Gastroesophageal sphincter (tissue), 4 donors: ENCODE data around the gene PPM1H. TPM values are rescaled to one million over a fixed set of nuclear protein-coding genes. Genes with fewer than 3 reads are reported as not detected.

Experiments
- ATAC-seq: fragments of 150-250 bp; one replicate; pipeline ENCODE4 v1.9.1; 2016; ENCODE audit warnings: mild to moderate bottlenecking, moderate library complexity
- H3K27ac ChIP-seq, 4 donors: fragments of 200-600 bp; sonication (generic) in 3 of 4; 1 replicate in 3 of 4; 2 replicates in 1 of 4; pipeline ENCODE4 v1.5.1; 2016 to 2019
- H3K27me3 ChIP-seq: fragments of 200-600 bp; sonication (generic); one replicate; pipeline ENCODE4 v1.5.1; 2019
- H3K36me3 ChIP-seq, 2 donors: fragments of 200-600 bp; sonication (generic); one replicate each; pipeline ENCODE4 v1.5.1; 2019; ENCODE audit warnings: control low read depth in 1 of 2
- H3K4me1 ChIP-seq, 3 donors: fragments of 200-600 bp; sonication (generic); 1 replicate in 2 of 3; 2 replicates in 1 of 3; pipeline ENCODE4 v1.5.1; 2016 to 2019; ENCODE audit warnings: control low read depth in 2 of 3
- H3K4me3 ChIP-seq, 2 donors: fragments of 200-600 bp; sonication (generic); one replicate each; pipeline ENCODE4 v1.5.1; 2019; ENCODE audit warnings: mild to moderate bottlenecking in 1 of 2, moderate library complexity in 1 of 2
- H3K9me3 ChIP-seq, 3 donors: fragments of 200-600 bp; sonication (generic); one replicate each; pipeline ENCODE4 v1.5.1; 2017 to 2019; ENCODE audit warnings: control low read depth in 2 of 3
- CTCF ChIP-seq, 4 experiments: fragments of 200-600 bp in 2 of 4; fragments of 450-650 bp in 2 of 4; sonication (generic) in 1 of 4; IDR thresholded peaks; one replicate each; pipeline ENCODE4 v1.5.1; 2017 to 2019; ENCODE audit warnings: antibody characterized with exemption in 4 of 4, mild to moderate bottlenecking in 2 of 4, moderate library complexity in 2 of 4
- EP300 ChIP-seq: sonication (generic); formaldehyde crosslinking; IDR thresholded peaks from one replicate; pipeline ENCODE4 v1.6.1; 2017; ENCODE audit warnings: antibody characterized with exemption, mild to moderate bottlenecking
- POLR2A ChIP-seq, 2 donors: fragments of 450-650 bp; IDR thresholded peaks; one replicate each; pipeline ENCODE4 v1.6.1; 2017; ENCODE audit warnings: antibody characterized with exemption in 2 of 2, mild to moderate bottlenecking in 2 of 2, moderate library complexity in 1 of 2
- POLR2AphosphoS5 ChIP-seq: sonication (generic); formaldehyde crosslinking; IDR thresholded peaks from one replicate; pipeline ENCODE4 v1.6.1; 2017; ENCODE audit warnings: antibody characterized with exemption
- WGBS, 2 donors: methylation state at CpG; one replicate each; pipeline ENCODE4 v1.1.5; 2018; ENCODE audit warnings: low coverage in 1 of 2; 5-methylcytosine and 5-hydroxymethylcytosine counted together
- total RNA-seq, 4 donors: library from RNA; depleted of rRNA; stranded (reverse); fragments of >200 nt; gene quantifications; one replicate each; pipeline ENCODE4 v1.1.0, GENCODE V29; 2016

The PPM1H gene
- total RNA-seq, 4 donors from 2014 or later, result 1.3 to 1.9 (median 1.6) TPM

DNA sequence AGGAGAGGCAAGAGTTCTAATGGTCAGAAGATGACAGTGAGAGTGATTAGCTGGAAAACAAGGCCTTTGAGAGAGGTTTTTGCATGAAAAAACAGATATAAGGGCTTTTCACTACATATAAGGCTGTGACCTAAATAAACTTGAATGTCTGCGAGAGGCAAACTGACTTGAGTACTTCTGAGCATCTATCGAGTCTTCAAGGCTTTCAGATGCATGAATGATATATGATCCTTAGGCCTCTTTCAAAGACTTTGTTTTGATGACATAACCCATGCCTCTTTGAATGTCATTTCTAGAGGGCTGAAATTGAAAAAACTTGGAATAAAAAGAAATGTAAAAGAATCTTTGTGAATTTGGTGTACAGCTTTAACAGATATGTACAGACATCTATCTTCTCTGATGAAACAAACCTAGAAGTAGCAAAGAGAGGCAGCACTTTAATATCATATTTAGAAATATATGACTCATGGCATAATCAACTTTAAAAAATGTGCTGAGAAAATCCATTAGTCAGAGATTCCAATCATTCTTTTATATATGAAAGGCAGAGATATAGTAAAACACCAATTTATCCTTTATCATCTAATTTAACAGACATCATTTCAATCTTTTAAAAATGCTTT is 72.6 kb downstream of the PPM1H start:
- no peaks in the 10 kb centered on the region for H3K36me3 ChIP-seq
- TF ChIP-seq EP300 (no peak), CTCF (IDR thresholded peaks at IDR 0.05) (no peak), POLR2AphosphoS5 (no peak), POLR2A (IDR thresholded peaks at IDR 0.05) (no peak)
- ATAC-seq, result no peak
- H3K27ac ChIP-seq, result no peak overlapping the region
- no peaks in the 10 kb centered on the region for H3K27me3 ChIP-seq
- no peak overlapping the region for H3K4me3 ChIP-seq
- H3K9me3 ChIP-seq, result no peaks in the 10 kb centered on the region
- WGBS, 2 donors, result 81 to 86% methylated on average over 2 of the region's 2 CpGs
- H3K4me1 ChIP-seq, result peaks cover 0 to 8% (median 0%) of the 10 kb centered on the region in 3 donors

DNA sequence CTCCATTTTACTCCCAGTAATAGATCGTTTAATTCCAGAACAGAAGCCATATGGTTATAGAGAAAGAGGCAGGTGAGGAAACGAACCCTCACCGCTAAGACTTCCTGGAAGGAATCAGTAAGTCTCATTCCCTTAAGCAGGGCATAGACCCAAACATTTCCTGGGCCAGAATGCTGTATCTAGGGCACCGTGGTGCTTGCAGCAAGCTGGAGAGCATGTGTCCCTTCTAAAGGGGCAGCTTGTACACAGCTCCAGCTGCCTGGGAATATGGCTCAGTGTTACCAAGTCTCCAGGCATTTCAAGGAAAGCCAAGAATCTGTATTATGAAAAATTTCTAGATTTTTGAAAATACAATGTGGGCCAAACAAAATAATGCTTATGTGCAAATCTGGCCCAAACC is 73.4 kb downstream of the PPM1H start:
- Histone ChIP-seq H3K27ac (no peak overlapping the region), H3K27me3 (no peaks in the 10 kb centered on the region), H3K4me3 (no peak overlapping the region), H3K9me3 (no peaks in the 10 kb centered on the region), H3K36me3 (no peaks in the 10 kb centered on the region), H3K4me1 (peaks cover 0 to under 1% (median 0%) of the 10 kb centered on the region in 3 donors)
- no peak for ATAC-seq
- 53 to 69% methylated on average over 3 to 4 of the region's 4 CpGs for WGBS, 2 donors
- TF ChIP-seq CTCF (IDR thresholded peaks at IDR 0.05) (no peak), POLR2A (IDR thresholded peaks at IDR 0.05) (no peak), POLR2AphosphoS5 (no peak), EP300 (no peak)

GRCh38 chr12:62860501-62861411 is 74.2 kb downstream of the PPM1H start:
- ATAC-seq, result no peak
- H3K27me3 ChIP-seq, result no peaks in the 10 kb centered on the region
- no peak overlapping the region for H3K27ac ChIP-seq
- no peaks in the 10 kb centered on the region for H3K36me3 ChIP-seq
- H3K9me3 ChIP-seq, result no peaks in the 10 kb centered on the region
- no peak for TF ChIP-seq CTCF (IDR thresholded peaks at IDR 0.05)
- no peak for TF ChIP-seq POLR2A (IDR thresholded peaks at IDR 0.05)
- TF ChIP-seq POLR2AphosphoS5, result no peak
- no peak for TF ChIP-seq EP300
- WGBS, 2 donors, result 70 to 71% methylated on average over 7 to 10 of the region's 10 CpGs
- no peak overlapping the region for H3K4me3 ChIP-seq
- H3K4me1 ChIP-seq, result no peaks in the 10 kb centered on the region

DNA sequence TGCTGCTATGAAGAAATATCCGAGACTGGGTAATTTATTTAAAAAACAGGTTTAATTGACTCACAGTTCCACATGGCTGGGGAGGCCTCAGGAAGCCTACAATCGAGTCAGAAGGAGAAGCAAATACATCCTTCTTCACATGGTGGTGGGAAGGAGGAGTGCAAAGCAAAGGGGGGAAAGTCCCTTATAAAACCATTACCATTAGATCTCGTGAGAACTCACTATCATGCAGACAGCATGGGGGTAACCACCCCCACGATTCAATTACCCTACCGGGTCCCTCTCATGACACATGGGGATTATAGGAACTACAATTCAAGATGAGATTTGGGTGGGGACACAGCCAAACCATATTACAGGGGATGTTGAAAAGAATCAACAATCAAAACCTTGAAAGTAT is 74.9 kb downstream of the PPM1H start:
- no peak overlapping the region for H3K27ac ChIP-seq
- WGBS, 2 donors, result 73 to 83% methylated on average over 3 to 5 of the region's 5 CpGs
- ATAC-seq, result no peak

More for the DNA sequence above, 74.9 kb downstream of the PPM1H start:
- Histone ChIP-seq H3K9me3 (no peaks in the 10 kb centered on the region), H3K4me3 (no peak overlapping the region), H3K36me3 (no peaks in the 10 kb centered on the region), H3K27me3 (no peaks in the 10 kb centered on the region), H3K4me1 (no peaks in the 10 kb centered on the region)
- TF ChIP-seq POLR2A (IDR thresholded peaks at IDR 0.05), result no peak
- TF ChIP-seq EP300, result no peak
- TF ChIP-seq CTCF (IDR thresholded peaks at IDR 0.05), result no peak
- TF ChIP-seq POLR2AphosphoS5, result no peak
